Right ventricle myocardium superior (tissue), 1 donor: ENCODE data around the gene TTC28. TPM values are rescaled to one million over a fixed set of nuclear protein-coding genes. Genes with fewer than 3 reads are reported as not detected.
"Not testable (repeated sequence)": the region's sequence is repeated elsewhere in the genome, so short reads cannot be mapped to it uniquely, and the experiment has no call there.

Experiments
- ATAC-seq: fragments of 200-7000 bp; cut with Tn5 transposase; one replicate; pipeline ENCODE4 v1.9.1; 2020; ENCODE audit warnings: mild to moderate bottlenecking; ENCODE audit not compliant: poor library complexity
- DNase-seq: peaks from one replicate; pipeline ENCODE4 v3.0.0-alpha.2; 2020
- intact Hi-C: fragments of 100-400 bp; cut with DNase I; formaldehyde crosslinking; loops from one replicate; pipeline ENCODE4 v1.11.2; 2022
- total RNA-seq: library from RNA; stranded (reverse); fragmentation: NEBNext Ultra II Directional; extraction: Animal tissue kit (Norgen Biotek cat#: 25700); gene quantifications from one replicate; pipeline ENCODE4 v1.2.1, GENCODE V29; 2021
- donor health status: DM: no; HTN: yes; CAD: no; lungs with severe emphysema.

The TTC28 gene
- total RNA-seq, 1 donor from 2014 or later, result 12.2 TPM

DNA sequence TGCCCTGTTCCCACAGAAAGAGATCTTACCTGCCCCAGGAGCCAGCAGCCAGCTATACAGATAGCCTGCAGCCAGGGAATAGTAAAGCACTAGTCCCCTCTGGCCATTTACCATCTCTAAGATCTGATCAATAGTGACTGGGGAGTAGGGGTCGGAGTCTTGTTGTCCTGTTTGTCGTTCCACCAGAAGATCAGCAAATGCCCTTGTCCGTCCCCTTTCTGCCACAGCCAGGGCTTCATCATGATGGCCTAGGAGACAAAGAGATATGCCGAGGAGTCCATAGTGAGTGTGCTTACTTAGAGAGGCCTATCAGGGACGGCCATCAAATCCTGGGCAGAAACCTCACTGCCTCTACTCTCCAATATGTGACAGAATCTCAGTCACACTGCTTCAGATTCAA lies 583.5 kb downstream of the TTC28 start:
- intact Hi-C loops, result no loop called here
- no peak for ATAC-seq
- DNase-seq, result no peak

GRCh38 chr22:28095316-28096095 lies 584.1 kb downstream of the TTC28 start:
- DNase-seq (no peak), ATAC-seq (no peak)
- intact Hi-C loops, result no loop called here

DNA sequence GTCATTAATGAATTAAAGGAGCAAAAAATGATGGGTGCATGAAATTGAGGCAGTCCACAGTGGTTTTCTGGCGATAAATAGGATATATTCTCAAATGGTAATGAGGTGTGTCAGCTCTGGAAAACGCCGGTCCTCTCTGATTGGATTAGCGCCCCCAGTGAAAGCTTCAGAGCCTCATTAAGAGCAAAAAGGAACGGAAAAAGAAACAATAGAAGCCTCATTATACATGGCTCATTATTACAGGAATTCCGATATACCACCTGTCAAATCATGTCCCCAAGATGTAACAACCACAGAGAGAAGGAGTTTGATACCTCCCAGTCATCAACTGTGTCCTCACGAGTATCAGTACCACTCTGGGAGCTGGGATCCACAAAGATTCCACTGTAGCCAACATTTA lies 584.9 kb downstream of the TTC28 start:
- ATAC-seq, result no peak
- intact Hi-C loops, result no loop called here
- DNase-seq, result no peak

DNA sequence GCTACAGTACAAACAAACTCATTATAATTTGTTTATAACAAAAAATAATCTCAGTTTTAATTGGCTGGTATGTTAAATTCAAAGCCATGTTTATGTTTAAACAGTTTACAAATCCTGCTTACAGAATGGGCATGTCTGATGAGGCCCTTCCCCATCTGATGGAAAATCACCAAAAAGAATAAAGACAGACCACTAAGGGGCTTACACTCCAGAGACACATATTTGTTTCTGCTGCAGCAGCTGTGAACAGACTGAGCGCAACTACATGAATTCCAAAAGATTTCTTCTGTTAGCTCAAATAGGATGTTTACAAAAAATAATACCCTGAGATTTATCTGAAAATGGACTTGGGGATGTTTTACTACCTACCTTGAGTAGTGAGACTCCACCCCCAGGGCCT lies 585.9 kb downstream of the TTC28 start:
- ATAC-seq, result no peak
- intact Hi-C loops, result no loop called here
- DNase-seq, result no peak

GRCh38 chr22:28091486-28091885 lies 588.2 kb downstream of the TTC28 start:
- intact Hi-C loops, result no loop called here
- ATAC-seq, result no peak
- no peak for DNase-seq

DNA sequence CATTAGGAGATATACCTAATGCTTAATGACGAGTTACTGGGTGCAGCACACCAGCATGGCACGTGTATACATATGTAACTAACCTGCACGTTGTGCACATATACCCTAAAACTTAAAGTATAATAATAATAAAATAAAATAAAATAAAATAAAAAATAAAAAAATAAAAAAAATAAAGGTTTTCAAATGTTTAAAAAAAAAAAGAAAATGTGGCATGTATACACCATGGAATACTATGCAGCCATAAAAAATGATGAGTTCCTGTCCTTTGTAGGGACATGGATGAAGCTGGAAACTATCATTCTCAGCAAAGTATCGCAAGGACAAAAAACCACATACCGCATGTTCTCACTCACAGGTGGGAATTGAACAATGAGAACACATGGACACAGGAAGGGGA lies 590.1 kb downstream of the TTC28 start:
- ATAC-seq, DNase-seq, intact Hi-C loops: not testable (repeated sequence)

DNA sequence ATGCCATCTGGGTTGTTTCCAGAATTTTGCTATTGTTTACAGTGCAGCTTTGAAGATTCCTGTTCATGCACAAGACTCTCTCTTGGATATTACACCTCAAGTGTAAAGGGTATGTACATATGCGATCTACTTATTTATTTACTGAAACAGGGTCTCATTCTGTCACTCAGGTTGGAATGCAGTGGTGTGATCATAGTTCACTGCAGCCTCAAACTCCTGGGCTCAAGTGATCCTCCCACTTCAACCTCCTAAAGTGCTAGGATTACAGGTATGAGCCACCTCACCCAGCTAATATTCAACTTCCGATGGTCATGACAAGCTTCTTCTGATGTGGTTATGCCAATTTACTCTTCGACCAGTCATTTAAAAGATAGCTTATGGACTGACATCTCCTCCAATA lies 602.5 kb downstream of the TTC28 start:
- ATAC-seq, result no peak
- intact Hi-C loops, result loop anchor here (10.0 kb wide), 1 partner anchor 168 kb away; no protein-coding TSS in a partner anchor
- no peak for DNase-seq

DNA sequence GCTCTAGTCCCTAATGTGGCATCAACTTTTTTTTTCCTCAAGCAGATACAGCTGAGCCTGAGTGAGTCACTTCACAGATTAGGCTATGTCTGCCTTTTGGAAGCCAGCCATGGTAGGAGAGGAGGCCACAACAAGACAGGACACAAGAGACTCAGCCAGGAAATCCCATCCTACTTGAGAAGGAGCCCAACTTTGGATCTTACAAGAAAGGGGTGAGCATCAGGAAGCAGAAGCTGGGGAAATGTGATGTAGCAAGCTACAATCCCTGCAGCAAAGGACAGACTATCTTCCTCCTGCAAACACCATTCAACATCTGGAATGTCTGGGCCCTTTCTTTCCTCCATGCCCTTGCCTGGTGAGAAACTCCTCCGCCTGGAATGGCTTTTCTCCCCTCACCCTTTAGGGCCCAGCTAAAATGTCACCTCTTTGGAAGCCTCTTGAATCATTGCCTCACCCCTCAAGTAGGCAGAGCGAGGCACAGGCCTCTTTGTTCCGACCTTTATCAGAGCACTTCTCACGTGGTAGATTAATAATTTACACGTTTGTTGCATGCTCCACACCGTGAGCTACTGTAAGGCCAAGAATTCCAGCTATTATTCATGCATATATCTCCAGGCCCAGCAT lies 604.2 kb downstream of the TTC28 start:
- intact Hi-C loops, result loop anchor here (10.0 kb wide), 1 partner anchor 169 kb away; no protein-coding TSS in a partner anchor
- ATAC-seq, result peak; percentile 72

GRCh38 chr22:28074526-28074925 lies 605.1 kb downstream of the TTC28 start:
- intact Hi-C loops, result loop anchor here (10.0 kb wide), 1 partner anchor 170 kb away; no protein-coding TSS in a partner anchor
- DNase-seq, result no peak
- peak; percentile 85 for ATAC-seq

More for the DNA sequence above, 604.2 kb downstream of the TTC28 start:
- no peak for DNase-seq

- intact Hi-C loops, result loop anchor here (10.0 kb wide), 1 partner anchor 173 kb away; no protein-coding TSS in a partner anchor
- ATAC-seq, result no peak
- DNase-seq, result no peak
These were observed 607.6 kb downstream of the TTC28 start for GRCh38 chr22:28072066-28072465.

GRCh38 chr22:28068826-28069225 lies 610.8 kb downstream of the TTC28 start:
- DNase-seq (no peak), ATAC-seq (no peak)

DNA sequence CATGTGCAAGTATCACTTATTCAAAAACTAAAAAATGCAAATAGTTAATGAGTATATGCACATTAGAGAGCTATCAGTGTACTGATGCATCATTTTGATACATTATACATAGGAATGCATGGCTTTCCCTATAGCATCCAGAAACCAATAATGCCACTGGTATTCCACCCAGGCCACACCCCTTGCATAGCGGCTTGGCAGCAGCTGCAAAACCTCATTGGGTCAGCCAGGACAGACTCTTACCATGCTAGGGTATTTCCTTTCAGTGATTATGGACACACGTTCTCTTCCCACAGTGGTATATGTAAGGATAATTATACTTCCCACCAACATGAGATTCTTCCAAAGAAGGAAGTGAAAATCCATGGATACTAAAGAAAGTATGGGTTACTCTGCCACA lies 614.7 kb downstream of the TTC28 start:
- ATAC-seq (no peak), DNase-seq (no peak)
- intact Hi-C loops, result no loop called here

More at GRCh38 chr22:28068826-28069225, 610.8 kb downstream of the TTC28 start:
- intact Hi-C loops, result no loop called here

GRCh38 chr22:28063656-28064055 lies 616.0 kb downstream of the TTC28 start:
- intact Hi-C loops, result no loop called here
- no peak for ATAC-seq
- DNase-seq, result no peak

GRCh38 chr22:28060594-28060993 lies 619.0 kb downstream of the TTC28 start:
- intact Hi-C loops, ATAC-seq, DNase-seq: not testable (repeated sequence)

DNA sequence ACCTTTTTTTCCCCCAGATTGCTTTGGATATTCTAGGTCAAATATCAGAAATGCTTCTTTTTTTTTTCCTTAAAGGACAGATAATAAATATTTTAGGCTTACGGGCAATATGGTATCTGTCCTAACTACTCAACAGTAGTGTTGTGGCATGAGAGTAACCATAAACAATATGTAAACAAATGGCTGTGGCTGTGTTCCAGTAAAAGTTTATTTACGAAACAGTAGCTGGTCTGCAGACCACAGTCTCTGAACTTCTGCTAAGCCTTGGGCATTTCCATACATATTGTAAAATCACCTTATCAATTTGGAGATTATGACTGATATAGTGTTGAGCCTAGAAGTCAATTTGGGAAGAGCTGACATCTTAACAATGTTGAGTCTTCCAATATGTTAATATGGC lies 621.6 kb downstream of the TTC28 start:
- no peak for ATAC-seq
- no peak for DNase-seq
- intact Hi-C loops, result loop anchor here (10.0 kb wide), 1 partner anchor 387 kb away; no protein-coding TSS in a partner anchor

DNA sequence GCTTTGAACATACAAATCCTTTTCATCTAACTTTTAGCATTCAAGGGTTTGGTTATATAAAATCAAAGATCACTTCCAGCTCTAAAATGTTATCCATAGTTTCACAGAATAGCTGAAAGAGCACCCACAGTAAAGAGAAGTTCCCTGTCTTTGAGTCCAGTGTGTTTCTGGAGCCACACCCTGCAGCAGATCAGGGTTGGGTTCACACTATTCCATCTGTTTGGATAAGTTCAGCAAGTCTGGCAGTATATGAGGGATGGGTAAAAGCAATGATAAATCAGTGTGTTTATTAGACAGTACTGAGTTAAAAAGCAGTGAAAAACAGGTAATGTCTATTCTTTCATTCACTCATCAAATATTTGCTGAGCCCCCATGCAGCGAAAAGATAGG lies 624.8 kb downstream of the TTC28 start:
- intact Hi-C loops, result loop anchor here (5.0 to 10.0 kb wide), 2 partner anchors 390 to 537 kb away; no protein-coding TSS in a partner anchor
- DNase-seq (no peak), ATAC-seq (no peak)

DNA sequence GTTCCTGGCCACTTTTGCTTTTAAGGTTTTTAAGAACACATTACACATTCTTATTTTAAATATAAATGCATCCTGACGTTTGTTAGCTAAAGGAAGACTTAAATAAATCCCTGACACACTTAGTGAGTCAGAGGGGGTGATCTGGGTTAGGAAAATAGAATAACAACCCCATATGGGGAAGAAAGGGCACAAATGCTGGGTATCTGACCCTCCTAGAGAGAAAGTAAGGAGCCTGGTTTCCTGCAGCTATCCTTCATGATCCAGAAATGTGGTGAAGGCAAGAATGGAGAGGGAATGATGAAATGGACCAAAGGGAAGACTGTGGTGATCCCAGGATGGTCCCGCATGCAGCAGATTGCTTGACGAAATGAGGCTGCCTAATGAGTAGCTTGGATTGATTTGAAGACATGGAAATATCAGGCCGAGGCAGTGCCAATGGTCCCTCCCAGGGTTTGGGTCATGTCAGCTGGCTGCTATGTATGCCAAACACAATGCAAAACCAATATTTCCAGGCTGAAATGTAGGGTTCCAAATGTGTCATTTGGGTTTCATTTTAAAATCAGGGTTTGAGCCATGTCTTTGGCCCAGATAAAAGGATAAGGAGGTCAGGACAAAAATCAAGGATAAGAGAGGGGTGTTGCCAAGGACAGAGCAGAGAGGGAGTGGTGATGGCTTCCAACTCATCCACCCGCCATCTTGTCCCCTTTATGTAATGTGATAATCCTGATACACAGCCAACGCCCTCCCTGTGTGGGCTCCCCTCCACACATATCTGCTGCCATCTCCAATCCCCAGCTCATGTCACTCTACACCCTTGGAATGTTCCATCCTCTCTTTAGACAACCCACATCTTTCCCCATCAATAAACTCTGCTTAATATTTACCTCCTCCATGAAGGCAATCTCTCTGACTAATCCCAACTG lies 625.5 kb downstream of the TTC28 start:
- no peak for ATAC-seq

GRCh38 chr22:28052825-28053269 lies 626.8 kb downstream of the TTC28 start:
- intact Hi-C loops, result loop anchor here (5.0 to 10.0 kb wide), 2 partner anchors 392 to 539 kb away; no protein-coding TSS in a partner anchor
- no peak for DNase-seq
- no peak for ATAC-seq

More for the DNA sequence above, 625.5 kb downstream of the TTC28 start:
- intact Hi-C loops, result loop anchor here (5.0 to 10.0 kb wide), 2 partner anchors 391 to 538 kb away; no protein-coding TSS in a partner anchor
- no peak for DNase-seq
